ENCODE data around the gene RHBDL1. TPM values are rescaled to one million over a fixed set of nuclear protein-coding genes. Genes with fewer than 3 reads are reported as not detected.

Gene RHBDL1
- total RNA-seq, 1 experiment from 2014 or later: 2.9 TPM

GRCh38 chr16:709566-710499 lies 34.4 kb downstream of the RHBDL1 start:
- TF ChIP-seq CTCF (IDR thresholded peaks at IDR 0.05; ENCODE audit: insufficient read depth in 1 of 2, low read depth in 1 of 2, low read length in 1 of 2, severe bottlenecking in 1 of 2, unreplicated experiment in 1 of 2): no peak
- BruUV-seq (replicated peaks): no TSS peak
- DNase-seq: peak in 1 of 2 experiments; percentile 66

GRCh38 chr16:710500-711075 lies 35.1 kb downstream of the RHBDL1 start:
- Mint-ChIP-seq H3K27me3 (ENCODE audit: insufficient read depth, unreplicated experiment) (peaks cover 5% of the 10 kb centered on the region), H3K27ac (ENCODE audit: unreplicated experiment) (no peak overlapping the region), H3K9me3 (ENCODE audit: unreplicated experiment) (no peaks in the 10 kb centered on the region), H3K36me3 (ENCODE audit: insufficient read depth, unreplicated experiment) (peaks cover 8% of the 10 kb centered on the region), H3K4me3 (ENCODE audit: unreplicated experiment) (no peak overlapping the region), H3K4me1 (ENCODE audit: low read depth, unreplicated experiment) (peaks cover 7% of the 10 kb centered on the region)
- intact Hi-C loops (cut with micrococcal nuclease; ENCODE audit: unreplicated experiment): loop anchor here (10.0 kb wide), 1 partner anchor 74 kb away; the partner anchor contains the start of genes CHTF18 and RPUSD1
- CTCF ChIA-PET: interaction anchor here (0.6 to 1.1 kb wide), 3 partner anchors 9 to 270 kb away, joined by 3 to 4 read pairs (median 3); no protein-coding TSS in a partner anchor
- TF ChIP-seq CTCF (IDR thresholded peaks at IDR 0.05; ENCODE audit: insufficient read depth in 1 of 2, low read depth in 1 of 2, low read length in 1 of 2, severe bottlenecking in 1 of 2, unreplicated experiment in 1 of 2): no peak
- no peak for DNase-seq
- Histone ChIP-seq H3K4me3 (ENCODE audit: low read depth, low read length) (no peak overlapping the region), H3K36me3 (ENCODE audit: control insufficient read depth, insufficient read depth, low read length) (no peaks in the 10 kb centered on the region), H3K4me1 (peaks cover 14% of the 10 kb centered on the region), H3K9me3 (no peaks in the 10 kb centered on the region), H3K27me3 (replicated peaks; ENCODE audit: control insufficient read depth, insufficient read depth, low read length) (no peaks in the 10 kb centered on the region)
- no TSS peak for BruUV-seq (replicated peaks)
- POLR2A ChIA-PET: interaction anchor here (0.6 kb wide), 1 partner anchor 60 kb away, joined by 5 read pairs; no protein-coding TSS in a partner anchor

More at GRCh38 chr16:709566-710499, 34.4 kb downstream of the RHBDL1 start:
- intact Hi-C loops (cut with micrococcal nuclease; ENCODE audit: unreplicated experiment): loop anchor here (10.0 kb wide), 1 partner anchor 75 kb away; the partner anchor contains the start of genes CHTF18 and RPUSD1
- no peak overlapping the region for H3K4me3 ChIP-seq (ENCODE audit: low read depth, low read length)
- ChIA-PET CTCF (interaction anchor here (0.6 to 1.0 kb wide), 2 partner anchors 10 to 271 kb away, joined by 3 to 4 read pairs; no protein-coding TSS in a partner anchor), POLR2A (no interaction called here)
- H3K4me1 Mint-ChIP-seq (ENCODE audit: low read depth, unreplicated experiment): peaks cover 7% of the 10 kb centered on the region
- no peaks in the 10 kb centered on the region for H3K27me3 ChIP-seq (replicated peaks; ENCODE audit: control insufficient read depth, insufficient read depth, low read length)
- no peaks in the 10 kb centered on the region for H3K9me3 ChIP-seq
- no peaks in the 10 kb centered on the region for H3K36me3 ChIP-seq (ENCODE audit: control insufficient read depth, insufficient read depth, low read length)
- no peak overlapping the region for H3K27ac Mint-ChIP-seq (ENCODE audit: unreplicated experiment)
- no peak overlapping the region for H3K4me3 Mint-ChIP-seq (ENCODE audit: unreplicated experiment)
- no peaks in the 10 kb centered on the region for H3K9me3 Mint-ChIP-seq (ENCODE audit: unreplicated experiment)
- peaks cover 5% of the 10 kb centered on the region for H3K27me3 Mint-ChIP-seq (ENCODE audit: insufficient read depth, unreplicated experiment)
- peaks cover 14% of the 10 kb centered on the region for H3K4me1 ChIP-seq
- H3K36me3 Mint-ChIP-seq (ENCODE audit: insufficient read depth, unreplicated experiment): peaks cover 8% of the 10 kb centered on the region

GRCh38 chr16:711084-711483 lies 35.6 kb downstream of the RHBDL1 start:
- no peaks in the 10 kb centered on the region for H3K9me3 ChIP-seq
- Mint-ChIP-seq H3K27me3 (ENCODE audit: insufficient read depth, unreplicated experiment) (peaks cover 5% of the 10 kb centered on the region), H3K27ac (ENCODE audit: unreplicated experiment) (no peak overlapping the region), H3K9me3 (ENCODE audit: unreplicated experiment) (no peaks in the 10 kb centered on the region), H3K36me3 (ENCODE audit: insufficient read depth, unreplicated experiment) (peaks cover 13% of the 10 kb centered on the region), H3K4me3 (ENCODE audit: unreplicated experiment) (no peak overlapping the region), H3K4me1 (ENCODE audit: low read depth, unreplicated experiment) (peaks cover 7% of the 10 kb centered on the region)
- no peaks in the 10 kb centered on the region for H3K36me3 ChIP-seq (ENCODE audit: control insufficient read depth, insufficient read depth, low read length)
- ChIA-PET CTCF (interaction anchor here (1.0 to 1.1 kb wide), 2 partner anchors 9 to 21 kb away, joined by 3 read pairs; no protein-coding TSS in a partner anchor), POLR2A (interaction anchor here (0.6 kb wide), 1 partner anchor 61 kb away, joined by 5 read pairs; no protein-coding TSS in a partner anchor)
- H3K4me3 ChIP-seq (ENCODE audit: low read depth, low read length): no peak overlapping the region
- intact Hi-C loops (cut with micrococcal nuclease; ENCODE audit: unreplicated experiment): loop anchor here (10.0 kb wide), 1 partner anchor 74 kb away; the partner anchor contains the start of genes CHTF18 and RPUSD1
- no peak for DNase-seq
- H3K4me1 ChIP-seq: peaks cover 18% of the 10 kb centered on the region
- TF ChIP-seq CTCF (IDR thresholded peaks at IDR 0.05; ENCODE audit: insufficient read depth in 1 of 2, low read depth in 1 of 2, low read length in 1 of 2, severe bottlenecking in 1 of 2, unreplicated experiment in 1 of 2): no peak
- BruUV-seq (replicated peaks): no TSS peak
- no peaks in the 10 kb centered on the region for H3K27me3 ChIP-seq (replicated peaks; ENCODE audit: control insufficient read depth, insufficient read depth, low read length)

Measured in Caco-2 (cell line).